Central memory CD4-positive, alpha-beta T cell (primary cell): ENCODE data around the gene OR12D1.

Experiments used
- DNase-seq: peaks from one replicate; pipeline ENCODE4 v3.0.0; 2022

The OR12D1 gene

GRCh38 chr6:29465801-29466200 lies 51.1 kb downstream of the OR12D1 start:
- DNase-seq = no peak

GRCh38 chr6:29466241-29466640 lies 51.5 kb downstream of the OR12D1 start:
- no peak for DNase-seq
